ENCODE results near the gene ATP6V0A4.

The ATP6V0A4 gene

GRCh38 chr7:138666385-138666784 lies 131.6 kb downstream of the ATP6V0A4 start:
- no peak overlapping the region for H3K27ac ChIP-seq
- no peak for TF ChIP-seq CTCF (conservative IDR thresholded peaks at IDR 0.05)

- TF ChIP-seq CTCF (conservative IDR thresholded peaks at IDR 0.05) = no peak
- no peak overlapping the region for H3K27ac ChIP-seq
Measured at GRCh38 chr7:138665669-138666140, 132.3 kb downstream of the ATP6V0A4 start.

- H3K27ac ChIP-seq = no peak overlapping the region
- no peak for TF ChIP-seq CTCF (conservative IDR thresholded peaks at IDR 0.05)
Measured at GRCh38 chr7:138665249-138665648, 132.7 kb downstream of the ATP6V0A4 start.

- peak; percentile 20 for TF ChIP-seq CTCF (conservative IDR thresholded peaks at IDR 0.05)
- H3K27ac ChIP-seq = peak overlapping the region; percentile 82
Measured at GRCh38 chr7:138663725-138664710, 134.0 kb downstream of the ATP6V0A4 start.

- TF ChIP-seq CTCF (conservative IDR thresholded peaks at IDR 0.05) = no peak
- H3K27ac ChIP-seq = peak overlapping the region; percentile 82; the same call in 1 of the 2 replicates
Measured at GRCh38 chr7:138662991-138663320, 135.0 kb downstream of the ATP6V0A4 start.

GRCh38 chr7:138662076-138662990 lies 135.7 kb downstream of the ATP6V0A4 start:
- H3K27ac ChIP-seq = no peak overlapping the region
- no peak for TF ChIP-seq CTCF (conservative IDR thresholded peaks at IDR 0.05)
